Islet of Langerhans (tissue), 1 donor: ENCODE results near the gene SESN3.
"Not testable (repeated sequence)": the region's sequence is repeated elsewhere in the genome, so short reads cannot be mapped to it uniquely, and the experiment has no call there.

Experiments used
- FAIRE-seq: peaks from one replicate; lab custom pipeline; 2011; peaks lifted over from hg19 to GRCh38; lab: Jason Lieb, UNC

Gene SESN3

DNA sequence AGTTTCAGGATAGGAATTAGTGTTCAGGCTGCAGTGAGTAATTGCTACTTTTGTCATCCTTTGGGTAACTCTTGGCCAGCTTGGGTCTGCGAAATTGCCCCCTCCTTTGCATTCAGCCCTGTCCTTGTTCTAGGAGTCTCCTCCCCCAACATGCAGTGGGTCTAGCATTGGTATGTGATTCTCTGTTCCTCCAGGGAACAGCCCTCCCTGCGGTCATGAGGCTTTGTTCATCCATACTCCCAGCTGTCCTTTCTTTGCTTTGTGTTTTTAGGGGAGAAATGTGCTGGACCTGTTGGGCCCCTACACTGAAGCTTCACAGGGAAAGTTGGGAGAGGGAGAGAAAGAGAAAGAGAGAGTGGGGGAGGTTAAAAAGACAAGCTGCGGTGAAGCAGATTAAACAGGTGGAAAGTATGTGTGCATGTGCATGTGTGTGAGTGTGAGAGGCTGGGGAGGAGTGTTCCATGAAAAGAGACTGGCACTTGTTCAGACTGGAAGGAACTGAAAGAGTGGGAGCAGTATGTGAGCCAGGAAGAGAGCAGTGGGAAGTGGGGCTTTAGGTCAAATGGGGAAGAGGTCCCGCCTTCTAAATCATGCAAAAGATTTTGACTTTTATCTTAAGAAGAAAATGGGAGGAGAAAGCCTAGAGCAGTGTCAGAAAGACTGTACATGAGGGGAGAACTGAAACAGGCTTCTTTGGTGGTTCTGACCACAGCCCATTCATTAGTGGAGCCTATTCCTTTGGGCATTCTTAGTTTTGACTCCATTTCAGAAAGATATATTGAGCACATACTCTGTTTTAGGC is 17.9 kb upstream of the SESN3 start:
- no peak for FAIRE-seq

DNA sequence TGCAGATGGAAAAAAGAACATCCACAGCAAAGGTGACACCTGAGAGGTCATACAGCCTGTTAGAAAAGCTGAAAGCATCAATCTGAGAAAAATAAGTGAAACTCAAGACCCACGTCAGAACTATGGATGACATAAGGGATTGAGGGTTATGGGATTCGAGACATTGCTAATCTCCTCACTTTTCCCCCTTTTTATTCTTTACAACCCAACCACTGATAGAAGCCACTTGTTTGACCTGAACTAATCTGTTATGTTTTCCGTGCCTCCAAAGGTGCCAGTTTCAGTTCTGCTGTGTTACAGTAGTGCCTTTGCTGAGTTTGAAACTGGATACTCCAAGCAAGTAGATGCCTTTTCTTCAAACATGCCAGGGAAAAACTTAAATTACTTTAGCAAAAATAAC is 16.9 kb upstream of the SESN3 start:
- FAIRE-seq: no peak

DNA sequence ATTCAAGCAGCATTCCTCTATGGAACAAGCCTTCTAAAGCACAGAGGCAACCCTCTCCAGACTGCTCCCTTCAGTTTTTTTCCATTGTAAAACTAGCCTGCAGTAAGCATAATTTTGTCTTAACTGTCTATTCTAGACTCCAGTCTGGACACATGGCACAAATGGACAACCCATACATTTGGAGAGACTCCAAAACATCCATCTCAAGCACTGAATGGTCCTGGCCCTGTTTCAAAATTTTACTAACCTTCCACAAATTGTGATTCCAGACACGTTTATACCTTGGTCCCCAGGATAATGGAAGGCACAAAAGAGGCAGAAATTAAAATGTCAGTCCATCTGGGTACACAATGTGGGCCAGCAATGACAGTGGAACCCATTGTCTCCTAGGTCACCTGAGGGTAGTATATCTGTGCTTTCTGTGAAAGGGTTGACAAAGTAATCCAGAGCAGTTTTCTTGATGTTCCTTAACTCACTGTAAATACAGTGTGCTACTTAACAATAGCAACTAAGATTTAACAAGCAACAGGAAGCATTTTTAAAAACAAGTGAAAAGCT is 16.2 kb upstream of the SESN3 start:
- FAIRE-seq: no peak

DNA sequence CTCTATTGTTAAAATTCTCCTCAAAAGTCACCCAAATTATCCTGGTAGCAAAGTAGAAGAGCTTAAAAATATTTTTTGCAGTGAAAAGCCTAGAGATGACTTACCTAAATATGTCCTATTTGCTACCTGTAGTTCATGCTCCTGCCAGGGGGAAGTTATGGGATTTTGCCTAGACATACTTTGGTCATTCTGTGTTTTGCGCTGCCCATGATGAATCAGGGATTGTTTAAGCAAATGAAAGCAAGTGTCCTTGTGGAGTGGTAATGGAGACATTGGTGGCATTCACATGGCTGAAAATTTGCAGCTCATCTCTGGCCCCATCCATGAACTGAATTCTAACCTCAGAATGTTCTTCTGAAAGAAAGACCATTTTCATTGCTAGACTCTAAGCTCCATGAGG is 14.6 kb upstream of the SESN3 start:
- no peak for FAIRE-seq

DNA sequence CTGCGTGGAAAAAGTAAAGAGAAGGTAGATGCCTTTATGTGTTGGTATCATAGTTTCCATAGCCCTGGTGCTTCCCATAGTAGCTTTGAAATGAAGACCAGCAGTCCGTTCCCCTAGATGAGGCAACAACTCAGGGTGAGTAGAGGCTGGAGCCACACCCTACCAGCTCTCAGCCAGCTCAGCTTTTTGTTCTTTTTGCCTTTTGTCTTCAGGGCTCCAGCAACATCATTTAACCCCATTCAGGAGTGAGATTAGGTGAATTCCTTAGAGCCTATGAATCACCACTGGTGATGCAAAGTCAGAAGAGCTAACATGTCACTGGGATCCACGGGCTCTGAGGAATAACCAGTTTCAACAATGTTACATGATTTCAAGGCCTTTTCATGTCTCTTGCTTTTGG is 14.0 kb upstream of the SESN3 start:
- FAIRE-seq: no peak

DNA sequence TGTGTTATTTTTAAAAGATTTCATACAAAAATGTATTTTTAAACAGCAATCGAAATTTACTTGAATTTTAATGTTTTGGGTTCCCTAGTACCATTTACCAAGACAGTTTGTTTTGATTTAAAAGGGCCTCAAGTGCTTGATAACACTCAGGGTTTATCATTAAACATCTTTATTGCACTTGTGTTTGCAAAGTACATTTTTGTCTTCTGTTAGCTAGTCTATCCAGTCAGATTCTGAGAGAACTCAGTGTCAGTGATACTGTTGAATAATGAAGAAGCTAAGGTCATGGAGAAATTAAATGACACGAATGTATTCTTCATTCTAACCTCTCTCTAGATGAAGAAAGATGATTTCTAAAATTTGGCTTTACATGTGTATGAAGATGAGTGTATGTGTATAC is 12.7 kb upstream of the SESN3 start:
- no peak for FAIRE-seq

DNA sequence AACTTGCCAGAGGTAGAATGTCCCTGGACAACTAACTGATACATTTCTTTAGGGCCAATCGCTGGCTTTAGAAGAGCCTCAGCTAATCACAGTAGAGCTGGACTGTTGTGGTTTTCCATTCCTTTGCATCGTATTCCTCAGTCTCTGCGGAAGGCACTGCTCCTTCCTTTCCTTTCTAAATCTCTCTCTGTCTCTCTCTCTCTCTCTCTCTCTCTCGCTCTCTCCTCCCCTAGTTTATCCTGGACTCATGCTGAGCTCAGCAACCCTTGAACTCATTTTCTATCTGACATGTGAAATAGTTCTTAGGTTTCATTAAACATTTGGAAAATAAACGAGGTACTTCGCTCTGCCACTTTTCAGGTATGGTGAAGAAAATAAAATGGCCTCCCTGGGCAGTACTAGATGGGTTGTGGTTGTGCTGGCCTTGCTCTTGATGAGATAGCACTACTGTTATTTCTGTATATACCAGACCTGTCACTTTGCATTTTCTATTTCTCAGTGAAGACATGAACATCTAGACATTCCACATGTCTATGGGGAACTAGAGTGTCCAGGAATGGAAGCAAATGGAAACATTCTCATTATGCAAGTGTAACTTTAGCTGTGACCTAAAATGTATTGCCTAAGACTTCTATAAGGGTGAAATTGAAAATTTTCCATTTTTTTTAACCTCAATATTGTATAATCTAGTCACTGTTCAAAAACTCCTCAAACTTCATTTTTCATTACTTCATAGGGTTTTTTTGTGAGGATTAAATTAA is 12.0 kb upstream of the SESN3 start:
- FAIRE-seq: no peak

DNA sequence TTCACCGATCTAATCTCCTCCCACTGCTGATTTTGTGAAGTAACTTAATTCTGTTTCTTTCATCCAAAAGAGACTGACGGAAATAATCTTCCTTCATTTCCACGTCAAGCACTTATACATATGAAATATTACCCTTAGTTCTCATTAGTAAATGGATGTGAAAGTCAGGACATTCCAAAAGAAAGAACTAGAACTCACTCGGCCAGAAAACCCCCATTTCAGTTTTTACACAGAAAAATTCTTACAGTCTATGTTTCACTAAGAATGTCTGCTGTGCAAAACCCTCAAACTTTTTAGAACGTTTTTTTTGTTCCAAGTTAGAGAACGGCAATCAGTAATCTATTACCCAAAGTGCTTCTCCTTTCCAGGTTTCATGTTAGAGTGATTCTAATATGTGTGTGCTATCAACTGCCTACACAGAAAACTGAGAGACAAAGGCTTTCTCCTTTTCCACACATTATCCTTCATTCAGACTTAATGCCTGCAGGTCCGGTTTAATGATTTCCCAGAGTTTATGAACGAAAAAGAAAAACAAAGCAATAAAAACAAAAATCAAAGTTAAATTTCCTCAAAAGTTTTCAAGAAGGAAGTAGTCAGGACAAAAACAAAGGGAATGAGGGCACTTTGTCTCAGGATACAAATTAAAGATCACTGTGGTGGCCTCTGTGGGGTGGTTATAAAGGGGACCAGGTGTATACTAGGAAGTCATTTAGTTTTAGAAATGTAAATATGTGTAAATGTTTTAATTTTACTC is 11.3 kb upstream of the SESN3 start:
- no peak for FAIRE-seq

DNA sequence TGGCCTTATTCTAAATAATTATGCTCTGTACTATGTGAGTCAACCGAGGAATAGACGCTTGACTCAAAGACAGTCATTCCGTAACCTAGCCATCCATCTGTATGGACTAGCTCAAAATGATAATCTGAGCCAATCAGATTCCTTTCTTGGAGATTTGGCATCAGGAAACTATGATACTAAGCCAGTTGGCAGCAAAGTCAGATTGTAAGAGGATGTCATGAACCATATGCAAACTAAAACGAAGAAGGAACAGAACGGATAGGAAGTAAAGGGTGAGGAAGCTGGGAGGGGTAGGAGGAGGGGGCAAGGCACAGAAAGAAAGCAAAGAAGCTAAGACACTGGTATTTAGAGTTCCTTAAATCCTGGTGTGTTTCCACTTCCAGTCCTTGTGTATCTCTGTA is 10.7 kb upstream of the SESN3 start:
- no peak for FAIRE-seq

DNA sequence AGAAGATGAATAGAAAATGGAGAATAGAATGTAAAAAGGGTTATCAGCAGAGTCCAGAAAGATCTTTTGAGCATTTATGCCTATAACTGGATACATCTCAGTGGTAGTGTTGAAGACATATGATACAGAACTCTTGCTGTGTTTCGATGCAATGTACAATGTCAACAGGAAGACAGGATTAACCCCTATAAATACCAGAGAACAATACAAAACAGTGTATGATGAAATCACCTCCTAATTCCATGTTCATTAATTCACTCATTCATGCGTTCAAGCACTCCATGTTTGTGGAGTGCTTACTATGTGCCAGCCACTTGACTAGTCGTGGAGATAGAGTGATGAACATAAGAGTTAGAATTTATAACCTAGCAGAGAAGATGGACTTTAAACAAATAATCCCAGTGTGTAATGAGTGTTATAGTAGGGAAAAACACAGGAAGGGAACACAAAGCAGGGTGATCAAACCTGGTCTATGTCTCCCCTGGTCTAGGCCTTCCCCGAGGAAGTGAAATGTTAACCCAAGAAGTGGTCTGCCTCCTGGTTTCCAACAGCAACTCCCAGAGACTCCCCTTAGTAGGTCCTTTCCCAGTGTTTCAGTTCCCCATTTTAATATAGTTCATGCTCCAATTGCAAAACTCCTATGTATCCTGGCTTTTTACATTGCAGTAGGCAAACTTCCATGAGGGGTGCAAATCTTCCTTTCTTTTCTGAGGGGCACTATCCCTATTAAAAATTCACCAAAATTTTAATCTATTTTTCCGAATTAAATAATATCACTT is 9.1 kb upstream of the SESN3 start:
- FAIRE-seq: peak; percentile 53

DNA sequence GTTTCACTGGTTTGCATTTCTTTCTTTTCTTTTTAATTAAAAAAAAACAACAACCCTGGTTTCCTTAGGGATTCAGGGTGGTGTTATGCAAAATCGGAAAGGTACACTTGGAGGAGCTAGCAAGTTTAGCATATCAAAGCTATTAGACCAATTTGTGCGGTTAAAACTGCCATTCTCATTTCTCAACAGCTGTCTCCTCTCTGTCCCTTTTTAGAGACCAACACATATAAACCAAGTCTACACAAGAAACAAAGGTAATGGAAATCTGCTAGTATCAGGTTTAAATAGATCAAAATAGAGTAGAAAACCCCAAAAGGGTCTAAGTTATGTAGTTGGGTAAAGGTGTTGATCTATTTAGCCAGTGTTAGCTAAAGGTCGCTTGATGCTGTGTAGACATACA is 1.7 kb upstream of the SESN3 start:
- FAIRE-seq: no peak

DNA sequence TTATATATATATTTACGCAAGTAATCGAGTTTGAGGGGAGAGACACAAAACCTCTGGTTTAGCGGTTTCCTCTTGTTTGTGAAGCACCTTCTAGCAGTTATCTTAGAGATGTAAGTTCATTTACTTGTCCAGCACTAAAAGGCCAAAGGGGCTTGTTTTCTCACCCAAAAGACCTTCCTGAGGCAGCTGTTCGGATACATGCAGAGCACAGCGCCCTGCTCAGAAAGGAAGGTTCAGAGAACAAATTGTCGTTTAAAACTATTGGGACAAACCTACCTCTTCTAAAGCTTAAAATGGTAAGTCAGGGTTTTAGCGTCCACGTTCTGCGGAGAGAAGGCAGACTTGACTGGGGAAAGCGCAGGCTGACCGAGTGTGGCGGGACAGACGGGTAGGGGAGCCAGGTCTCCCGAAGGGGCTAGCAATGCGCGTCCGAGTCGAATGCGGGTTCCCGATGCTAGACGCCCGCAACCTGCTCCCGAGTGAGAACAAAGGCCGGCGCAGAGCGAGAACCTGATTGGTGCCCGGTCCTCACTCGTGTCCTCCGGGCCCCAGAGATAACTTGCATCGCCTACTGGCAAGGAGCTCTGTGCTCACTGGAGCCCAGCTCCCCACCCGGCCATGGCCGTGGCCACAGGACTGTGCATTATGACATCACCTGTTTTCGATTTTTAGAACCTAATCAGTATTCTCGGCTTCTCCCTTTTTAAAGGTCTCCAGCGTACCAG is 1.0 kb upstream of the SESN3 start:
- peak; percentile 49 for FAIRE-seq

DNA sequence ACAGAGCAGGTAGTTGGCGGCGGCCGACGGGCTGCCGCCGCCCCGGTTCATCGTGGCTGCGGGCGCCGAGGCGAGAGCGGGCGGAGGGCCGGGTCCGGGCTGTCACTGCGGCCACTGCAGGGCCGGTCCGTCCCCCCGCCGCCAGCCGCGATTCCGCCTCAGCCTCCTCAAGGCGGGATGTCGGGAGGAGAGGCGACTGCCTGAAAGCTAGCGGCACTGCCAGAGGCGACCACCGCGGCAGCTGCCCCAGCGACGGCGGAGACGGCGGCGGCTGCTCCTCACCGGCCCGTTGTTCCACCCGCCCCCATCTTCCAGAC is 234 bp downstream of the SESN3 start:
- no peak for FAIRE-seq

DNA sequence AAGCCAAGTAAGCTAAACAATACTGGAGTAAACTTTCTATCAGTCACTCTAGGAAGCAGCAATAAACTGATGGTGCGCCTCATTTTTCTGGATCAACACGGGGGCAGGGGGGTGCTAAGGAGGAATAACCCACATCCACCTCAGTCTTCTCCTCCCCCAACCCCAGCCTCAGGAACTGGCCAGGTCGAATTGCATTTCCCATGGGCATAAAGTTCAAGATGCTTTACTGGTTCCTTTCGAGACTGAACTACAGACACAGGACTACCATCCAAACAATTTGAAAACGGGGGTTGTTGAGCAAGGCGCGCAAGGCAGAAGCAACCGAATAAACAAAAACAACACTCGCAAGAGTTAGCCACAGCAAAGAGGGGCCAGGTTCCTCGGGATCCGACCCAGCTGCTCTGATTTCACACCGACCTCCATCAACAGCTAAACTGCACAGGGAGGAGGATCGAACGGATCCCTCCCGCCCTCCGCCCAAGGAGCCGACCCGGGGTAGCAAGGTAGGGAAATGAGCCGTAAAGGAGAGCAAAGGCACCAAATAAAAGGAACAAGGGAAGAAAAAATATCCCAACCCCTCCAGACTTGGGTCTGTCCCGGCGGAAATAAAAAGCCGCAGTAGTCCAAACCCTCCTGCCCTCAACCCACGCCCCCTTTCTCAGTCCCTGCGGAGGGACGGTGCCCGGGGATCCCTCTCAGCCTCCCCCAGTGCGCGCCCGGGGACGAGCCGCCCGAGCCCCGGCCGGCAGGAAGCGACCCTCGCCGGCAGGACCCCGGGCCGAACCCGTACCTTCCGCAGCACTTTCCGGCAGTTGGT is 801 bp downstream of the SESN3 start:
- no peak for FAIRE-seq

DNA sequence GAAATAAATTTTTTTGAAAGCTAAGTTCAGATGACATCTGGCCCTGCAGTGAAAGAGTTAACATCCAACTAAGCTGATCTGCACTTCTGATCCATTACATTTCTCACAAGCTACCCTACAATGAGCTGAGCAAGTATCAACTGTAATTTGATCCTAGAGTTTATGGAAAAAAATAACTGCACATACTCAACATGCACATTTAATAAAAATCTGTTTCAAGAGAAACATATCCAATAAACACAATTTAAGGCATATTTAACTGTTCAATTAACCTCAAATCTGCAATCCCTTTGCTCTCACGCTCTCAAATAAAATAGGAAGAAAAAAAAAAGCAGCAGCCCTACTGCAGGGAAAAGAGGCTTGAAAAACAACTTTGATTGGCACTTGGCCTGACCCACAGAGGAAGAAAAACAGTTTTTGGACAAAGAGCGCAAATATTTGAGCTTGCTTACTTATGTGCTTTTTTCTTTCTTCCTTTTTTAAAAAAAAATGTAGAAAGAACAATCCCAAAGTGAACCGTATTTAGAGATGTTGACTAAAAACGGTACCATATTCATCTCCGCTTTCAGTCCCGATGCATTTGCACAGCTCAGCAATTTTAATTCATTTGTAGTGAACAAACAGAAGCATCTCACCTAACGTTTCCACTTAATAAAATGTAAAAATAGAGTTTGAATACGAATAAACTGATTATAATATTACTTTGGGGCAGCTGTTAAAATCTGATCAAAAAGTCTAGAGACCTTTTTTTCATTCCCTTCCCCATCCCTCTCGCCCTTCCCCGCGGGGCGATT is 1.6 kb downstream of the SESN3 start:
- peak; percentile 92 for FAIRE-seq

DNA sequence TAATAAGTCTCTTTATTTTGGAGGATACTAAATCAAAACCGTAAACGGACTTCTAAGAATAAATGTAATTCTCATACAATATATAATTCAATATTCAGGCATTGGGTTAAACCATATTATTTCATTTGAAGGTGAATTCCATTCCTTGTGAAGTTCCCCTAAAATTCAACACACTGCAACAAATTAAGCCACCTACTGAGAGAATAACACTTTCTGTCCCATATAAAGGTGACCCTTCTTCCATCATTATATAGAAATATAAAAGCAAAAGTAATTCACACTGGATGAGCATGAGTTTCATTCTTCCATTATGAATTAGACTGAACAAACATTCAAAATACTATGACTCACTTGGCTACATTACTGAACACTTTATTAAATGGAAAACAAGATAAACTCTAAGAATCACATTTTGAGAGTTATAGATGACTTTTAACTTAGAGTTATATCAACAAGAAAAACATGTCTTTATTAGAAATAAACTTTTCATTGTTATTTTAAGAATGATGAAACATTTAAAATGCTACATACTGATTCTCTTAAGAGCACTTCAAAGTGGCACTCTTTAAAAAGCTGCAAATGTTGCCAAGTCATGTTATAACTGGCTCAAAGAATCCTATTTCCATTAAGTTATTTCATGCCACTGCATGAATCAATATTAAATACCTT is 2.8 kb downstream of the SESN3 start:
- peak; percentile 98 for FAIRE-seq

DNA sequence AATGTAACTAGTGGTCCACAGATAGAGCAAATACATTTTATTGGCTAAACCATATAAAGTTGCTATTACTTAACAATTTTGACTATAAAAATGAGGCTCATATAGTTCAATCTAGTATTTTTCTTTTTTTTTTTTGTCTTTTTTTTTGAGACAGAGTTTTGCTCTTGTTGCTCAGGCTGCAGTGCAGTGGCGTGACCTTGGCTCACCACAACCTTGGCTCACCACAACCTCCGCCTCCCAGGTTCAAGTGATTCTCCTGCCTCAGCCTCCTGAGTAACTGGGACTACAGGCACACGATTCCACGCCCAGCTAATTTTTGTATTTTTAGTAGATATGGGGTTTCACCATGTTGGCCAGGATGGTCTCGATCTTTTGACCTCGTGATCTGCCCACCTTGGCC is 3.9 kb downstream of the SESN3 start:
- not testable (repeated sequence) for FAIRE-seq

DNA sequence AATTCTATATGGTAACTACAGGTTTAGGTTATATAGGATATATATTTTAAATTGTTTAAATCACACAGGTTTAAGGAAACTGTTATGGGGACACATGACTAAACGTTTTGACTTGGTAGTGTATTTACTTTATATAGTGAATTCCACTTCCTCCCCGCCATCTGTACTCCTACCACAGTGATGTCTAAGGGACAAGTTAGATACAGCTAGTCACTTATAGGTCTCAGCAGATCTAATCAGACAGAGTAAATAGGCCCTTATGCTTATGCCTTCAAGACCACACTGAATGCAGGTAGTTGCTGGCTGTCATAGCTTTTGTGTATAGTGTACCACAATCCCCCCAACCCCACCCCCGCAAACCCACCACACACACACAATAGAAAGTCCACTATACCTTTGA is 8.2 kb downstream of the SESN3 start:
- no peak for FAIRE-seq

DNA sequence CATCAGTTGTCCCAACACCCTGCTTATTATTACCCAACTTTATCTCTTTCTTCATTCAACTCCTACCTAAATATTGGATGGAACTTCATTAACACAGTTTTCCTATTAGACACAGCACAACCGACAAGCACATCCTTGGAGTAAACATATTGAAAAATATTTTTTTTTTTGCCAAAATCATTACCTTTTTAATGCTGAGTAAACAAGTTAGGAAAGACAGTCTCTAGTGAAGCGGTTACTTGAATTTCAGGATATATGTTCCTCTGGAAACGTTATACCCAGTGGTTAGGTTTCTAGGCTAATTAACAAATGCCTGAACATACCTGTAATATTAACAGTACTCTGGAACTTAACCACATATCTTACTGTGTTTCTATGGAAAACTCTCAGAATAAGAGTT is 11.4 kb downstream of the SESN3 start:
- peak; percentile 5 for FAIRE-seq
